NCI-H1092 (cell line): ENCODE measurements around the gene TTC38.
A peak's percentile ranks its signal among the peaks of the same experiment; 100 is the strongest.
"Not testable (repeated sequence)": the region's sequence is repeated elsewhere in the genome, so short reads cannot be mapped to it uniquely, and the experiment has no call there.

Experiments
- DNase-seq: peaks from one replicate; lab custom pipeline; 2025; lab: John Stamatoyannopoulos, UW

TTC38 gene

DNA sequence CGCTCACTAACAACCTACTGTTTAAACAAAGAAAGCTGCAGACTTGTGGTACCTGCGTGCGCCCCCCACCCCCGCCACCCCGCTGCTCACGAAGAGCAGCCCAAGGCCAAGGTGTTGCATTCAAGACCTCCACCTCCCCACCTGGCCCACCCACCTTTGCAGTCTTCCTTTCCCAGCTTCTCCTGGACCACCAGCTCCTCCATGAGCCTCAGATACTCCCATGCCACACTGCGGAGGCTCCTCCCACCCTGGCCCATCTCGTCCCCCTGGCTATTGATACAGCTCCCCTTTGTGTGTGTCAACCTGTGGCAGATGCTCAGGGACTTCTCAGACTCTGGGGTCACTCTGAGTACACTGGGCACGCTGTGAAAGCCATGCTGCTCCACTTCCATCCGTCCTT lies 21.6 kb upstream of the TTC38 start:
- DNase-seq: no peak

DNA sequence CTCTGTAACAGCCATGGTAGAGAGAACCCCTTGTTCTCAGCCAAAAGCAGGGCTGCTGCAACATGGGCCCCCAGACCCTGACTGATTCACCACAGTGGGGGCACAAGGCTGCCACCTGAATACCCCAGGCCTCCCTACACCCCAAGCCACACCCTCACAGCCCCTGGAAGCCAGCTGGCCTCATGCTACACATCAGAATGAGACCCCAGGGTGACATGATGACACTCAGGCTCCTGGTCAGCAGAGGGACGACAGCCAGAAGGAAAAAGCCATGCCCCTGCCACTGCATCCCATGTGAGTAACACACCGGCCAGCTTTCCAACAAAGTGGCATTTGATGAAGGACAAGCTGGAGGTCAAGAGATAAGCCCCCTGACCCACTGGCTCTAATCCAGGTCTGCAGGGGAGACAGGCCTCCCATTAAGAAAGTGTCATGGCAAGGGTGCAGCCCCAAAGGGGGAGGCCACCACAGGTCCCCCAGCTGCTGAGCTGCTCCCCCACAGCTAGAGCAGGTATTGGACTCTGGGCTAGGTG lies 20.3 kb upstream of the TTC38 start:
- no peak for DNase-seq

DNA sequence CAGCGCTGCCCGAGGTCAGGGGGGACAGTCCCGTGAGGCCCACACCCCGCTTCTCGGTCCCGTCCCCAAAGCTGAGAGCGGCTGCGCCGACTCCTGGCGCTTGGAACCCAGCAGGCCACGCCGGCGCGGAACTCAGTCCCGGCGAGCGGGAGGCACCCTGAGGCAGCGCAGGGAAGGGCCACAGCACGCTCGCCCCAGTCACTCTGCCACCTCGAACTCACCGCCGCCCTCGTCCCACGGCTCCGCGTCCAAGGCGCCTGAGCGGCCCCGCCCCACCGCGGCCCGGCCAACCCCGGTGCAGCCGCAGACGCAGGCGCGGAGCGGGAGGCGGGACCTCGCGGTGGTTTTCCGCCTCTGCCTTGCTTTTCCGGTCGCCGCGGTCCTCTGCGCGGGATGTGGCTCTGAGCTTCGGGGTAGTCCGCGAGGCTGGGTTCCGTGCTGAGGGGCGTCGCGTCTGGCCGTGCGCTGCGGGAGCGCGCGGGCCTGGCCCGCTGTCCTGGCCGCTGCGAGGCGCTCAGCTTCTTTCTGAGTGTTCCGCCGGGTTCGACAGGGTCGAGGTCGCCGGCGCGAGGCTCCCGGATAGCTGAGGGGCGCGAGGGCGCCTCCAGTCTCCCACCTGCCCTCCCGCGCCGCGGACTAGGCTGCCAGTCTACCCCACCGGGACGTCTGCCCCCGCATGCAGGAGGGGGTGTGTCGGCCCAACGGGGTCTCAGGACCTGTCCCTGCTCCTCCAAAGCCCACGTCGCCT lies 17.6 kb upstream of the TTC38 start, which contains the start of gene CDPF1:
CDPF1 (minus strand) TSS at position 259 of the 748 bp plus-strand sequence. CDS start 2,009 bp downstream, outside the sequence.
- DNase-seq: peak; percentile 22

DNA sequence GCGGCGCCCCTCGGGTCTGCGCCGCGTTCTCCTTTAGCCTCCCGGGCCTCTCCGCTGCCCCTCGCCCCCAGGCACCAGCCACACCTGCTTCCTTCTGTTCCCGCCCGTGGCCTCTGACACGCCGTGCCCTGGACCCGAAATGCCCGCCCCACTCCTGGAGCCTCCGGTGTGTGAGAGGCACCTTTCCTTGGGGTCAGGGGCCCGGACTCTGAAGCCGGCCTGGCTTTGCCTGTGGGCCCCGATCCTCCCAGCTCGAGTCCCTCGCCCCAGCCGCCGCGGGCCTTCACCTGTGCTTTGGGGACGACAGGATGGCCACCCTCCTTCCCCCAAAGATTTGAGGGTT lies 17.1 kb upstream of the TTC38 start:
- no peak for DNase-seq

DNA sequence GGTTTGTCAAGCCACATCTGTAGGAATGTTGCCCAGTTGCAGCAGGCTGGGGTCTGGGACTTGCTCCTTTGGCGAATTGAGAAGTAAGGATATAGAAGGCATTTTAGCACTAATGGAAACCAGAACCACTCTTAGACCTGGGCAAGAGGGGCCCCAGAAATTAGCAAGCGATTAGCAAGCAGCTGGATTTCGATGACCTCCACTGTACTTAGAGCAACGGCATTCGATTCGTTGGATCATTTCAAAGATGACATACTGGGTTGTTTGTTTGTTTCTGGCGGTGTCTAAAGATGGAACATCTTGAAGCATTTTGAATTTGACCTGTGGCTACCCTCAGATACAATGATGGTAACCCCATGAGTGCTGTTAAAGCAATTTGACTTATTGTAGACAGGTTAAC lies 16.5 kb upstream of the TTC38 start:
- DNase-seq: no peak

DNA sequence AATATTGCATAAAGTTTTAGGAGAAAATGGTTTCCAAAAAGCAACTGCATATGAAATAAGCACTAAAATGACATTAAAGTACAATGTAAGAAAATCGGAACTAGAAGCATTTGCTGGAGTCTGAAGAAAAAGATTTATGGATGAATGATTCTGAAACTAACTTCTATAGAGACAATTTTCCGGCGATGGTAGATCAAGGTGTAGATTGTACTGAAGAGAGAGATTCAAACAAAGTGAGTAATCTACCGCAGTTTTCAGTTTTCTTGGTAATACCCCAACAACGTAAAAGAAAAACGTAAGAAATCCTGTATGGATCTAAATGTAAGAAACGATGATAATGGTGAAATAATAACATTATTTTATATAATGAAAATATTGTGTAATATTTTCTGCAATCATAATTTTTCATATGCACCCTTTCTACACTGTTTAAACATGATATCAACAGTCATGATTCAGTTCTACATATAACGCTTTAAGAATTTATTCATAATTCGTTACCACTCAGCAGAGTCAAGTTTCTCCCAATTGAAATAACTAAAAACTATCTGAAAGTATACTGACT lies 15.9 kb upstream of the TTC38 start:
- DNase-seq: no peak

DNA sequence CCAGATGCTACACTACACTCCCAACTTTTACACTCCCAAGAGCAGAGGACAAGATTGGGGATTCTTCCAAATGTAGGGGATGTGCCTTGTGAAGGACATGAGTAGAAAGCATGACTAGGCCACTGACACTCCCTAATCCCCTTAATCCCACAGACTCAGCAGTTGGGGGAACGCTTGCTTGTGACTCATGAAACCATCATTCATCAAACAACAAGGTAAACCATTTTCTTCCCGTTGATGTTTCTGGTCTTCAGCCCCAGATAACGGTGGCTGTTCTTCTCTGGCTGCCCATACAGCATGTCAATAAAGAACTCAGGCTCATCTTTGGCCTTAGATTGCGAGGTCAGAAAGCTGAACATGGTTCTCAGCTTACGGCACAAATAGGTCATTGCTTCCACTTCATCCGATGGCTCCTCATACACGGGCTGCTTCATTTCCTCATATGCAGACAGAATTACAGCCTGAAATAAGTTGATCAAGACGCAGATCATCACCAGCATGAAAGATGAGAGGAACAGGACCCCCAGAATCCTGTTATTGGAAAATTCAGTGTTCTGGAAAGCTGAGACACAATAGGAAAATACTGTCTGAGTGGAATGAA lies 11.3 kb upstream of the TTC38 start:
- DNase-seq: no peak

DNA sequence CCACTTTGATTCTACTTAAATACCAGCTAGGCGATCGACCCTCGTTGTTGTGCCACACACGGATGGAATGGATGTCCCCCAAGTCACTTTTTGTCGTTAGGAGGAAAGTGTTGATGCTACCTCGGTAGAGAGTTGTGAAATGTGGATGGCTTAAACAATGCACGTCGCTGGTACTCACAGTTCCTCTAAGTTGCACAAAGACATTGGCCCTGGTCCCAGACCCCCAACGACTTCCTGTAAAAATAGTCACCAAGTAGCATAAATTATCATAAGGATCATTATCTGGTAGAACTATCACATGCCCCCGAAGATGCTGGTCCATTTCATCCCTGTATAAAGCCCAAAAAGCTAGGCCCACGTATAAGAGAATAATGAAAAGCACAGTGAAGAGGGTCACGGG lies 8.4 kb upstream of the TTC38 start:
- DNase-seq: no peak

DNA sequence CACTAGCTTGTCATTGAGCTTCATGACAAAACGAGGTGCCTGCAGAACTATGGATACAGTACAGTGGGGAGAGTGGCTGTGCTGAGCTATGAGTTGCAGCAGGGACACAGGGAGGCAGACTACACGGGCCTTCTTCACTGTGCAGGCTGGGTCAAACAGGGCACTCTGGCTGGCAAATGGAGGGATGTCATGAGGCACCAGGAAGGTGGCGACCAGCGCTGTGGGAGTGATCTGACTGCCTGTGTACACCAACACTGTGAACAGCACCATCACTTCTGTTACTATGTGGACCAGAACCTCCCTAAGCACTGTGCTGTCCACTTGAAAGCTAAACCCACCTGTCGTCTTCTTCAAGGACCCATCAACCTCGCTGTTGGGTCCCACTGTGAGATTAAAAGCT lies 7.8 kb upstream of the TTC38 start:
- no peak for DNase-seq

DNA sequence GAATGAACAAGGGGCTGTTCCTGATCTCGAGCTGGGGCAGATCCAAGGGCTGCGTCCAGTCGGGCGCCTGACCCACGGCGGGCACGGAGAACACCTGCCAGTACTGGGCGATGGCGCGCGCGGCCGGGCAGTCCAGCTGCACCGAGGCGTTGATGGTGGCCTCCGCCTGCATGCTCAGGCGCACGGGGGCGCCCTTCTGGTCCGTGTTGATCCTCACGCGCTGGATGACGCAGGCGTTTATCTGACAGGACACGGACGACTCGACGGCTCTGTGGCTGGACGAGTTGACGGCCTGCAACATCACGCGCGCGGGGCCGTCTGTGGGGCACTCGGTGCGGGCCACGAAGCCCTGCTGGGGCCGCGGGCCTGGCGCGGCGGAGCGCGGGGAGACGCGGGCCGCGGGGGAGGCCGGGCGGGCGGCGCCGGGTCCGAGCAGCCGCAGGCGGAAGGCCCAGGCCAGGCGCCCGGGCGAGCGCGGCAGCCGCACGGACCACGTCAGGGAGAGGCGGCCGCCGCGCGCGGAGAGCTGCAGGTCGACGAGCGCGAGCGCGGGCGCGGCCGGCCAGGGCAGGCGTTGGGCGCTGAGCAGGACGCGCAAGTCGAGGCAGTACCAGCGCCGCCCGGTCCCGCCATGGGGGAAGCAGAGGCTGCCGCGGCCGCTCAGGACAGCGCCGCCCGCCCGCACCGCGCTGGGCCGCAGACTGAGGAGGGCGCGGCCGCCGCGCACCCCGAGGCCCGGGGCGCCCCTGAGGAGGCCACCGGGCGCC lies 5.2 kb upstream of the TTC38 start:
- no peak for DNase-seq

DNA sequence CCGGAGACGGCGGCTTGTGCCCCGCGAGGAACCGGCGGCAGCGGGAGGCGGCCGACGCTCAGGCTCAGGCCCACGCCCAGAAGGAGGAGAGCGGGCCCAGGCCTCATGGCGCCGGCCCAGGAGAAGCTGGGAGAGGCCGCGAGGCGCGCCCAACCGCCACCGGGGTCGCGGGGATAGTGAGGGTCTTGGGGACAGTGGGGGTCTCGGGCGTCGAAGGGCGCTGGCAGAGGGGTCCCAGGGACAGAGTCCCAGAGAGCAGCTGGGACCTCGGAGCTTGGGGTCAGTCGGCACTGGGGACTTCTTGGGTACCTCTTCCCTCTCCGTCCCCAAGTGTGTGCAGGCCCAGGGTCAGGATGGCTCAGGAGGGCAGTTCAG lies 4.6 kb upstream of the TTC38 start, which contains the start of gene PKDREJ:
PKDREJ (minus strand) TSS at position 128 of the 375 bp plus-strand sequence; CDS start at position 107, 21 bp downstream.
- no peak for DNase-seq

DNA sequence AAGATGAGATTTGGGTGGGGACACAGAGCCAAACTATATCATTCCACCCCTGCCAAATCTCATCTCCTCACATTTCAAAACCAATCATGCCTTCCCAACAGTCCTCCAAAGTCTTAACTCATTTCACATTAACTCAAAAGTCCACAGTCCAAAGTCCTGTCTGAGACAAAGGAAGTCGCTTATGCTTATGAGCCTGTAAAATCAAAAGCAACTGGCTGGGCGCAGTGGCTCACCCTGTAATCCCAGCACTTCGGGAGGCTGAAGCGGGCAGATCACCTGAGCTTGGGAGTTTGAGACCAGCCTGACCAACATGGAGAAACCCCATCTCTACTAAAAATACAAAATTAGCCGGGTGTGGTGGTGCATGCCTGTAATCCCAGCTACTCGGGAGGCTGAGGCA lies 3.3 kb upstream of the TTC38 start:
- DNase-seq: not testable (repeated sequence)

DNA sequence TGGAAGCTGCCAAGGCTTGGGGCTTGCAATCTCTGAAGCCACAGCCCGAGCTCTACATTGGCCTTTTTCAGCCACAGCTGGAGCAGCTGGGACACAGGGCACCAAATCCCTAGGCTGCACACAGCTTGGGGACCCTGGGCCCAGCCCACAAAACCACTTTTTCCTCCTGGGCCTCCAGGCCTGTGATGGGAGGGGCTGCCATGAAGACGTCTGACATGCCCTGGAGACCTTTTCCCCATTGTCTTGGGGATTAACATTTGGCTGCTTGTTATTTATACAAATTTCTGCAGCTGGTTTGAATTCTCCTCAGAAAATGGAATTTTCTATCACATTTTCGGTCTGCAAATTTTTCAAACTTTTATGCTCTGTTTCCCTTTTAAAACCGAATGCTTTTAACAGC lies 2.2 kb upstream of the TTC38 start:
- DNase-seq: not testable (repeated sequence)

DNA sequence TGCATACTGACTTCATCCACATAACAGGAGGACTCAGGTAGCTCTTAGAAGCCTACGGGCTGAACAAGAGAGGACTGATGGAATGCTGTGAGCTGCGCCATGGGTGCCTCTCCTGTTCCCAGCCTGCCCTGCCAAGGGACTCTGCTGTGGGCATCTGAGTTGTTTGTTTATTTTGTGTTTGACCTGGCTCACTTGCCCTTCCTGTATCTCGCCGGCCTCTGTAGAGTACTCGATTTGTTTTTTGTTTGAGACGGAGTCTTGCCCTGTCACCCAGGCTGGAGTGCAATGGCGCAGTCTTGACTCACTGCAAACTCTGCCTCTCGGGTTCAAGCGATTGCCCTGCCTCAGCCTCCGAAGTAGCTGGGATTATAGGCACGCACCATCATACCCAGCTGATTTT lies 1.8 kb downstream of the TTC38 start:
- DNase-seq: no peak

DNA sequence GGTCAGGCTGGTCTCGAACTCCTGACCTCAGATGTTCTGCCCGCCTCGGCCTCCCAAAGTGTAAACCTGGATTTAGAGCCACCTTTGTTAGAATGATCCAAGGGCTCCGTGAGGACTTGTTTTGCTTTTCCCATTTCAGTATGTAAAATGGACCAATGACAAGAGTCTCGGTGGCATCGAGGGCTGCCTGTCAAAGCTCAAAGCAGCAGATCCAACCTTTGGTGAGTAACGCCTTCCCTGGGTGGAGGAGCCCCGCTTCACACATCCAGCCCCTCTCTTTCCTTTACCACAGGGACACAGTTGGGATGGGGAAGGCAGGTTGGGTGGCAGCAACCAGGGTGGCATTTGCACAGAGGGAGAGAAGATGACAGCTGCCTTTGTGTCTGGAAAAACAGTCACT lies 4.4 kb downstream of the TTC38 start:
- DNase-seq: no peak

DNA sequence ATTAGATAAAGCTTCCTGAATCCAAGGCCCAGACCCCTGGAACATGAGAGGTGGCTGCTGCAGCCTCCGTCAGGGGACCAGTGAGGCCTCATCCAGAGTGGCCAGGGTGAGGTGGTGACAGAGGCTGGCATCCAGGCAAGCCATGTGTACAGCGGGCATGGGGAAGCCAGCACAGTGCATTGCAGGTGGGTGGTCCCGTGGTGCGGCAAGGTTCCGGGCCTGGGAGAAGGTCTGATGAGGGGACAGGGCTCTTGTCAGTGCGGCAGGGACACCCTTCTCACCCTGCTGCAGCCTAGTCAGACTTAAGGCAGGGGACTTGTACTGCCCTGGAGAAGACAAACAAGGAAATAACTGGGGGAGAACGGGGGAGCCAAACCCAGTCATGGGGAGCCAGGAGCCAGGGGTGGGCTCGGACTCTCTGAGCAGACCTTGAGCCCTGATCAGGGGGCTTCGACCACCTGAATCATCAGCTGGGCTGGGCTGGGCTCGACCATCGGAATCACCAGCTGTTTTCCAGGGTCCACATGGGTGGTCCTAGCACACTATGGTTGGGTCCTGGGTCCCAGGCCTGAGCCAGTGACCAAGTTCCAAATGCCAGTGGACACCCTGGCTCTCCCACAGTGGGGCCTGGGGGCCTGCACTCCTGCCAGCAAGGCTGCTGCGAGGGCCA lies 5.1 kb downstream of the TTC38 start:
- no peak for DNase-seq

DNA sequence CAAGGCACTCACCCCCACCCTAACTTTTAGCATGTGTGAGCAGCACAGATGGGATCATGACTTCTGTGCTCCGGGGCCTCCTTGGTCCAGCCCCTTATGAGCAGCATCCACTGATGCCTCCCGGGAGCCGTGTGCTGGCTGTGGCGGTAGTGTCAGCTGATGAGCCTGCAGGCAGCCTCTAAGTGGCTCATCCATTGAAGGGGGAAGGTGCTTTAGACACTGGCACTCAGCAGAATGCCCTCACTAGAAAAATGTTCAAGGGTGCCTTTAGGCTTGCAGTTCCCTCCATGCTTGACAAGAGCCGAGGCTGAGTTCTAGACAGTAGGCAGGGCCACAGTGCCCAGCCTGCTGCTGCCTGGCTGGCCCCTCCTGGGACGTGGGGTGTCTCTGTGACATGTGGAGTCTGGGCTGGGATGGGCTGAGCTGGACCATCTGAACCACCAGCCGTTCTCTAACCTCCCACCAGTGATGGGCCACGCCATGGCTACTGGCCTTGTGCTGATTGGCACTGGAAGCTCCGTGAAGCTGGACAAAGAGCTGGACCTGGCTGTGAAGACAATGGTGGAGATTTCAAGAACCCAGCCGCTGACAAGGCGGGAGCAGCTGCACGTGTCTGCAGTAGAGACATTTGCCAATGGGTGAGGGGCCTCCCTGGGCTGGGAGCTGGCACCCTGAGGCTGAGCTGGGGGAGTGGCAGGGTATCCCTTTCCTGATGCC lies 5.8 kb downstream of the TTC38 start:
- no peak for DNase-seq

DNA sequence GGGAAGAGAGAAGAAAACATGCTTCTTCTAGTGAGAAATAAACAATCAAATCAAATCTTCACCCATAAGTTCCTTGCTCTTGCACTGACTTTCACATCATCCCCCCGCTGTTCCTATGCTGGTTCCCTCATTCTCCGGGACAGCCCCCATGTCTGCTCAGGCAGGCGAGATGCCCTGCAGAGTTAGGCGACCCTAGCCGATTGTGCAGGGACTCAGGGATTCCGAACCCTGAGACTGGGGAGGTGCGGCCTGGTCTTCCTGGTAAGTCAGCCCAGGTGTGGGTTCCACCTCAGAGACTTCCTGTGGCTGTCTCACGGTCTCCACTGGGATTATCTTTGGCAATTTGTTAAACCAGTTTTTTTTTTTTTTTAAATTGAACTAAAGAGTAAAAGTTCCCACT lies 6.6 kb downstream of the TTC38 start:
- no peak for DNase-seq

DNA sequence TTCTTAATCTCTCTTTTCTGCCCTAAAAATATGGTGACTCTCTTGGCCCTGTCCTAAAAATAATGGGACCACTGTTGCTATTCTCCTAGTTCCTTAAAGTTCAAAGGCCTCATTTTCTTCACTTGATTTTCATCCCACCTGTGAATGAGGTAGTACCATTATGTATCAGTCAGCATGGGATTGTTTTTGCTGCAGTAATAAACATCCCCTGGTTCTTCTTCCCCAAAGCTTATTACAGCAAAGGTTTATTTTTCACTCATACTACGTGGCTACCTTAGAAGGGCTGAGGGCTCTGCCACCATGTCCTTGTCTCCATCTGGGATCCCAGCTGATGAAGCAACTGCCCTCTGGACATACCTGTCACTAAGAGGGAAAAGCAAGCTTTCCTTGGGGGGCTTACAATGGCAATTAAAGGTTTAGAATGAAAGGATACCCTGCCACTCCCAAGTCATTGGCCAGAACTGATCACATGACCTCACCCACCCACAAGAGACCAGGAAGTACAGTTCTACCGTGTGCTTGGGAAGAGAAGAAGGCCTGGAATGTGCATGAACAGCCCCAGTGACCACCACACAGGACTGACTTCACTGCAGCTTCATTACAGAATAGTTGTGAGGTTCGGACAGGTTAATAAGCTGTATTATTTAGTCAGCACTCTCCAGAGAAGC lies 7.8 kb downstream of the TTC38 start:
- DNase-seq: no peak

DNA sequence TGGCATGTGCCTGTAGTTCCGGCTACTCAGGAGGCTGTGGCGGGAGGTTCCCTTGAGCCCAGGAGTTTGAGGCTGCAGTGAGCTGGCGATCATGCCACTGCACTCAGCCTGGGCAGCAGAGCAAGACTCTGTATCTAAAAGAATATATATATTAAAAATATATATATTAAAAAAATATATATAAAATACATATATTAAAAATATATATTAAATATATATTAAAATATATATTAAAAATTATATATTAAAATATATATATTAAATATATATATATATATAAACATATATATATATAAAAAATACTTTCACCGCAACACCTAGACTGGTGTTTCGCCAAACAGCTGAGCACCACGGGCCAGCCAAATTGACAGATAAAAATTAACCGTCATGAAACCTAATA lies 8.8 kb downstream of the TTC38 start:
- DNase-seq: no peak
